ENCODE results near the gene PNMA8B.

Gene PNMA8B

GRCh38 chr19:46463516-46463915 is 32.2 kb downstream of the PNMA8B start:
- Histone ChIP-seq H2AFZ (ENCODE audit: low read depth) (no peak overlapping the region), H4K20me1 (ENCODE audit: insufficient read depth) (no peaks in the 10 kb centered on the region), H3K79me2 (ENCODE audit: insufficient read depth, low read depth) (no peaks in the 10 kb centered on the region), H3K27me3 (ENCODE audit: insufficient read depth, low read depth) (peaks cover 43% of the 10 kb centered on the region; the same call in 1 of the 2 replicates), H3K4me3 (IDR thresholded peaks at IDR 0.05; ENCODE audit: insufficient read depth, low read depth, low read length) (no peak overlapping the region), H3K9ac (no peak overlapping the region), H3K36me3 (ENCODE audit: insufficient read depth) (no peaks in the 10 kb centered on the region), H3K4me1 (ENCODE audit: low read depth, poor library complexity, severe bottlenecking) (peaks cover 26% of the 10 kb centered on the region), H3K27ac (no peak overlapping the region), H3K4me2 (no peak overlapping the region)
- TF ChIP-seq CTCF (conservative IDR thresholded peaks at IDR 0.05; ENCODE audit: low read depth, low read length), result no peak

- no peak overlapping the region for H2AFZ ChIP-seq (ENCODE audit: low read depth)
- H3K4me2 ChIP-seq, result no peak overlapping the region
- H3K9ac ChIP-seq, result no peak overlapping the region
Observed at GRCh38 chr19:46461537-46461936, 34.1 kb downstream of the PNMA8B start.

GRCh38 chr19:46460981-46461380 is 34.7 kb downstream of the PNMA8B start:
- H3K27me3 ChIP-seq (ENCODE audit: insufficient read depth, low read depth), result peaks cover 60% of the 10 kb centered on the region; the same call in 1 of the 2 replicates
- no peak for TF ChIP-seq CTCF (conservative IDR thresholded peaks at IDR 0.05; ENCODE audit: low read depth, low read length)

More at GRCh38 chr19:46461537-46461936, 34.1 kb downstream of the PNMA8B start:
- H4K20me1 ChIP-seq (ENCODE audit: insufficient read depth), result no peaks in the 10 kb centered on the region
- H3K27me3 ChIP-seq (ENCODE audit: insufficient read depth, low read depth), result peaks cover 55% of the 10 kb centered on the region; the same call in 1 of the 2 replicates
- H3K27ac ChIP-seq, result no peak overlapping the region
- no peaks in the 10 kb centered on the region for H3K36me3 ChIP-seq (ENCODE audit: insufficient read depth)
- TF ChIP-seq CTCF (conservative IDR thresholded peaks at IDR 0.05; ENCODE audit: low read depth, low read length), result no peak
- peaks cover 10% of the 10 kb centered on the region for H3K4me1 ChIP-seq (ENCODE audit: low read depth, poor library complexity, severe bottlenecking)
- H3K4me3 ChIP-seq (IDR thresholded peaks at IDR 0.05; ENCODE audit: insufficient read depth, low read depth, low read length), result no peak overlapping the region
- no peaks in the 10 kb centered on the region for H3K79me2 ChIP-seq (ENCODE audit: insufficient read depth, low read depth)

GRCh38 chr19:46460055-46460454 is 35.6 kb downstream of the PNMA8B start:
- H3K9ac ChIP-seq, result no peak overlapping the region
- no peak for TF ChIP-seq CTCF (conservative IDR thresholded peaks at IDR 0.05; ENCODE audit: low read depth, low read length)
- no peak overlapping the region for H3K27ac ChIP-seq
- no peaks in the 10 kb centered on the region for H4K20me1 ChIP-seq (ENCODE audit: insufficient read depth)
- no peaks in the 10 kb centered on the region for H3K79me2 ChIP-seq (ENCODE audit: insufficient read depth, low read depth)
- no peaks in the 10 kb centered on the region for H3K36me3 ChIP-seq (ENCODE audit: insufficient read depth)
- peaks cover 61% of the 10 kb centered on the region; the same call in 1 of the 2 replicates for H3K27me3 ChIP-seq (ENCODE audit: insufficient read depth, low read depth)
- no peak overlapping the region for H3K4me3 ChIP-seq (IDR thresholded peaks at IDR 0.05; ENCODE audit: insufficient read depth, low read depth, low read length)
- H3K4me1 ChIP-seq (ENCODE audit: low read depth, poor library complexity, severe bottlenecking), result no peaks in the 10 kb centered on the region
- no peak overlapping the region for H2AFZ ChIP-seq (ENCODE audit: low read depth)
- H3K4me2 ChIP-seq, result no peak overlapping the region

More at GRCh38 chr19:46460981-46461380, 34.7 kb downstream of the PNMA8B start:
- peaks cover 5% of the 10 kb centered on the region for H3K4me1 ChIP-seq (ENCODE audit: low read depth, poor library complexity, severe bottlenecking)
- H3K27ac ChIP-seq, result no peak overlapping the region
- no peak overlapping the region for H3K9ac ChIP-seq
- no peaks in the 10 kb centered on the region for H4K20me1 ChIP-seq (ENCODE audit: insufficient read depth)
- H3K36me3 ChIP-seq (ENCODE audit: insufficient read depth), result no peaks in the 10 kb centered on the region
- H3K4me3 ChIP-seq (IDR thresholded peaks at IDR 0.05; ENCODE audit: insufficient read depth, low read depth, low read length), result no peak overlapping the region
- no peak overlapping the region for H3K4me2 ChIP-seq
- H2AFZ ChIP-seq (ENCODE audit: low read depth), result no peak overlapping the region
- H3K79me2 ChIP-seq (ENCODE audit: insufficient read depth, low read depth), result no peaks in the 10 kb centered on the region

All from KMS-11 (cell line).